HG02840 (cell line): ENCODE results near the gene CRY2.
A peak's percentile ranks its signal among the peaks of the same experiment; 100 is the strongest.
"Not testable (repeated sequence)": the region's sequence is repeated elsewhere in the genome, so short reads cannot be mapped to it uniquely, and the experiment has no call there.

ENCODE experiments used
- ATAC-seq: cut with Tn5 transposase; IDR thresholded peaks from one replicate; pipeline ENCODE4 v1.9.1; 2021; ENCODE audit warnings: mild to moderate bottlenecking, moderate library complexity, moderate number of reproducible peaks; ENCODE audit not compliant: unreplicated experiment, low FRiP score

Gene CRY2

GRCh38 chr11:45896422-45896984, 49.2 kb downstream of the CRY2 start:
- ATAC-seq: no peak

GRCh38 chr11:45897556-45897955, 50.3 kb downstream of the CRY2 start:
- ATAC-seq: no peak

GRCh38 chr11:45899086-45899447, 51.8 kb downstream of the CRY2 start:
- no peak for ATAC-seq

GRCh38 chr11:45899448-45900174, 52.3 kb downstream of the CRY2 start:
- peak; percentile 52 for ATAC-seq

- peak; percentile 12 for ATAC-seq
Measured at GRCh38 chr11:45900175-45900800, 53.0 kb downstream of the CRY2 start.

GRCh38 chr11:45900916-45901617, 53.8 kb downstream of the CRY2 start:
- ATAC-seq: no peak

GRCh38 chr11:45901626-45902025, 54.4 kb downstream of the CRY2 start:
- no peak for ATAC-seq

GRCh38 chr11:45902452-45903380, 55.4 kb downstream of the CRY2 start:
- no peak for ATAC-seq

GRCh38 chr11:45904309-45904915, 57.1 kb downstream of the CRY2 start:
- ATAC-seq: no peak

- ATAC-seq: no peak
Measured at GRCh38 chr11:45905095-45905494, 57.8 kb downstream of the CRY2 start.

- ATAC-seq: not testable (repeated sequence)
Measured at GRCh38 chr11:45905576-45905975, 58.3 kb downstream of the CRY2 start.

- no peak for ATAC-seq
Measured at GRCh38 chr11:45906096-45906682, 58.9 kb downstream of the CRY2 start.

- no peak for ATAC-seq
Measured at GRCh38 chr11:45906965-45907611, 59.8 kb downstream of the CRY2 start, which contains the start of gene FREY1. Gene FREY1 (minus strand): TSS chr11:45907271. CDS start chr11:45907245, 26 bp downstream.

GRCh38 chr11:45907911-45908370, 60.7 kb downstream of the CRY2 start:
- no peak for ATAC-seq

GRCh38 chr11:45909594-45910475, 62.6 kb downstream of the CRY2 start:
- ATAC-seq: no peak

- no peak for ATAC-seq
Measured at GRCh38 chr11:45910623-45911022, 63.3 kb downstream of the CRY2 start.

- no peak for ATAC-seq
Measured at GRCh38 chr11:45913514-45913913, 66.2 kb downstream of the CRY2 start.
